Stimulated activated naive CD8-positive, alpha-beta T cell treated with anti-CD3 and anti-CD28 coated beads, Interleukin-15, amount 100 ng/mL, for 72 hours (primary cell): Measurements from ENCODE around the gene CXCL16.

ENCODE experiments used
- ATAC-seq: fragments of 150-1000 bp; cut with Tn5 transposase; 2 replicates; pipeline ENCODE4 v1.10.0; 2021; ENCODE audit warnings: mild to moderate bottlenecking, moderate library complexity
- DNase-seq, 2 donors: peaks; one replicate each; pipeline ENCODE4 v3.0.0; 2021 to 2022
- H3K27ac Mint-ChIP-seq, 2 donors: one replicate each; pipeline ENCODE4 v1.8.0; 2022; ENCODE audit warnings: mild to moderate bottlenecking in 2 of 2, mixed read lengths in 2 of 2, moderate library complexity in 2 of 2
- H3K27me3 Mint-ChIP-seq: one replicate; pipeline ENCODE4 v1.8.0; 2022; ENCODE audit warnings: mixed read lengths
- H3K4me1 Mint-ChIP-seq: one replicate; pipeline ENCODE4 v1.8.0; 2022; ENCODE audit warnings: mild to moderate bottlenecking, mixed read lengths
- H3K4me3 Mint-ChIP-seq, 2 donors: one replicate each; pipeline ENCODE4 v1.8.0; 2022; ENCODE audit warnings: mild to moderate bottlenecking in 2 of 2, mixed read lengths in 2 of 2, moderate library complexity in 1 of 2
- H3K9me3 Mint-ChIP-seq, 2 donors: one replicate each; pipeline ENCODE4 v1.8.0; 2022; ENCODE audit warnings: mixed read lengths in 2 of 2

The CXCL16 gene

GRCh38 chr17:4766723-4767122, 27.0 kb upstream of the CXCL16 start:
- Mint-ChIP-seq H3K4me3 (no peak overlapping the region), H3K9me3 (no peaks in the 10 kb centered on the region), H3K27me3 (peaks cover 9% of the 10 kb centered on the region), H3K4me1 (peaks cover 6% of the 10 kb centered on the region), H3K27ac (no peak overlapping the region)
- no peak for DNase-seq
- ATAC-seq, result no peak

- no peak overlapping the region for H3K4me3 Mint-ChIP-seq
- ATAC-seq (no peak), DNase-seq (no peak)
- H3K4me1 Mint-ChIP-seq, result peaks cover under 1% of the 10 kb centered on the region
- H3K27ac Mint-ChIP-seq, result no peak overlapping the region
- peaks cover 9% of the 10 kb centered on the region for H3K27me3 Mint-ChIP-seq
- no peaks in the 10 kb centered on the region for H3K9me3 Mint-ChIP-seq
Measured at GRCh38 chr17:4766201-4766600, 26.5 kb upstream of the CXCL16 start.

- no peak overlapping the region for H3K27ac Mint-ChIP-seq
- no peak overlapping the region for H3K4me3 Mint-ChIP-seq
- peaks cover 9% of the 10 kb centered on the region for H3K27me3 Mint-ChIP-seq
- no peaks in the 10 kb centered on the region for H3K4me1 Mint-ChIP-seq
- no peak for DNase-seq
- no peak for ATAC-seq
- no peaks in the 10 kb centered on the region for H3K9me3 Mint-ChIP-seq
Measured at GRCh38 chr17:4764595-4764994, 24.9 kb upstream of the CXCL16 start.

- Mint-ChIP-seq H3K4me3 (no peak overlapping the region), H3K27ac (no peak overlapping the region), H3K27me3 (peaks cover 8% of the 10 kb centered on the region), H3K4me1 (no peaks in the 10 kb centered on the region), H3K9me3 (no peaks in the 10 kb centered on the region)
- ATAC-seq (no peak), DNase-seq (no peak)
Measured at GRCh38 chr17:4759776-4760236, 20.1 kb upstream of the CXCL16 start.

GRCh38 chr17:4753392-4753791, 13.7 kb upstream of the CXCL16 start:
- Mint-ChIP-seq H3K9me3 (no peaks in the 10 kb centered on the region), H3K4me1 (peaks cover 5% of the 10 kb centered on the region), H3K27me3 (peaks cover 20% of the 10 kb centered on the region), H3K27ac (no peak overlapping the region), H3K4me3 (no peak overlapping the region)
- no peak for ATAC-seq
- no peak for DNase-seq

GRCh38 chr17:4751932-4752331, 12.2 kb upstream of the CXCL16 start:
- H3K27me3 Mint-ChIP-seq, result peaks cover 20% of the 10 kb centered on the region
- ATAC-seq (no peak), DNase-seq (no peak)
- H3K4me3 Mint-ChIP-seq, result no peak overlapping the region
- H3K4me1 Mint-ChIP-seq, result peaks cover 14% of the 10 kb centered on the region
- H3K9me3 Mint-ChIP-seq, result no peaks in the 10 kb centered on the region
- H3K27ac Mint-ChIP-seq, result no peak overlapping the region

GRCh38 chr17:4750606-4751005, 10.9 kb upstream of the CXCL16 start:
- Mint-ChIP-seq H3K4me3 (no peak overlapping the region), H3K27me3 (peaks cover 21% of the 10 kb centered on the region), H3K4me1 (peaks cover 14% of the 10 kb centered on the region), H3K9me3 (no peaks in the 10 kb centered on the region), H3K27ac (no peak overlapping the region)
- ATAC-seq (no peak), DNase-seq (no peak)

- H3K27ac Mint-ChIP-seq, result no peak overlapping the region
- ATAC-seq (no peak), DNase-seq (no peak)
- peaks cover 23% of the 10 kb centered on the region for H3K4me1 Mint-ChIP-seq
- H3K9me3 Mint-ChIP-seq, result no peaks in the 10 kb centered on the region
- peak overlapping the region in 1 of 2 donors; percentile 61 for H3K4me3 Mint-ChIP-seq
- peaks cover 24% of the 10 kb centered on the region for H3K27me3 Mint-ChIP-seq
Measured at GRCh38 chr17:4748686-4749085, 9.0 kb upstream of the CXCL16 start.

- Mint-ChIP-seq H3K27me3 (peaks cover 24% of the 10 kb centered on the region), H3K27ac (peak overlapping the region in 1 of 2 donors; percentile 30), H3K4me3 (peak overlapping the region; percentile 61 to 73), H3K9me3 (no peaks in the 10 kb centered on the region), H3K4me1 (peaks cover 23% of the 10 kb centered on the region)
- no peak for DNase-seq
- ATAC-seq, result peak; percentile 84
Measured at GRCh38 chr17:4747847-4748246, 8.1 kb upstream of the CXCL16 start.

GRCh38 chr17:4744999-4745969, 5.6 kb upstream of the CXCL16 start:
- no peaks in the 10 kb centered on the region for H3K9me3 Mint-ChIP-seq
- ATAC-seq (peak; percentile 54), DNase-seq (no peak)
- H3K4me3 Mint-ChIP-seq, result no peak overlapping the region
- H3K27ac Mint-ChIP-seq, result peak overlapping the region in 1 of 2 donors; percentile 86
- H3K4me1 Mint-ChIP-seq, result peaks cover 27% of the 10 kb centered on the region
- peaks cover 47% of the 10 kb centered on the region for H3K27me3 Mint-ChIP-seq

- ATAC-seq, result no peak
- Mint-ChIP-seq H3K9me3 (no peaks in the 10 kb centered on the region), H3K4me1 (peaks cover 35% of the 10 kb centered on the region), H3K27ac (no peak overlapping the region), H3K4me3 (no peak overlapping the region), H3K27me3 (peaks cover 55% of the 10 kb centered on the region)
- no peak for DNase-seq
Measured at GRCh38 chr17:4743898-4744297, 4.2 kb upstream of the CXCL16 start.

- no peak overlapping the region for H3K27ac Mint-ChIP-seq
- peaks cover 35% of the 10 kb centered on the region for H3K4me1 Mint-ChIP-seq
- no peak overlapping the region for H3K4me3 Mint-ChIP-seq
- peaks cover 62% of the 10 kb centered on the region for H3K27me3 Mint-ChIP-seq
- DNase-seq, result no peak
- H3K9me3 Mint-ChIP-seq, result no peaks in the 10 kb centered on the region
- no peak for ATAC-seq
Measured at GRCh38 chr17:4743216-4743615, 3.5 kb upstream of the CXCL16 start.

GRCh38 chr17:4742629-4743028, 2.9 kb upstream of the CXCL16 start:
- no peak for ATAC-seq
- no peak overlapping the region for H3K4me3 Mint-ChIP-seq
- peaks cover 64% of the 10 kb centered on the region for H3K27me3 Mint-ChIP-seq
- no peak overlapping the region for H3K27ac Mint-ChIP-seq
- peaks cover 32% of the 10 kb centered on the region for H3K4me1 Mint-ChIP-seq
- no peaks in the 10 kb centered on the region for H3K9me3 Mint-ChIP-seq
- DNase-seq, result no peak

- Mint-ChIP-seq H3K9me3 (no peaks in the 10 kb centered on the region), H3K27me3 (peaks cover 64% of the 10 kb centered on the region), H3K27ac (no peak overlapping the region), H3K4me3 (no peak overlapping the region), H3K4me1 (peaks cover 29% of the 10 kb centered on the region)
- ATAC-seq, result no peak
- no peak for DNase-seq
Measured at GRCh38 chr17:4742133-4742532, 2.4 kb upstream of the CXCL16 start.

GRCh38 chr17:4741544-4741943, 1.8 kb upstream of the CXCL16 start:
- DNase-seq, result no peak
- no peak for ATAC-seq
- no peak overlapping the region for H3K4me3 Mint-ChIP-seq

GRCh38 chr17:4740584-4740983, 856 bp upstream of the CXCL16 start:
- ATAC-seq, result no peak
- no peaks in the 10 kb centered on the region for H3K9me3 Mint-ChIP-seq
- H3K27me3 Mint-ChIP-seq, result peaks cover 63% of the 10 kb centered on the region
- no peak for DNase-seq
- H3K4me1 Mint-ChIP-seq, result peaks cover 36% of the 10 kb centered on the region
- H3K4me3 Mint-ChIP-seq, result peak overlapping the region; percentile 63 to 84
- H3K27ac Mint-ChIP-seq, result peak overlapping the region in 1 of 2 donors; percentile 29

More at GRCh38 chr17:4741544-4741943, 1.8 kb upstream of the CXCL16 start:
- H3K27ac Mint-ChIP-seq, result no peak overlapping the region
- H3K4me1 Mint-ChIP-seq, result peaks cover 29% of the 10 kb centered on the region
- H3K27me3 Mint-ChIP-seq, result peaks cover 64% of the 10 kb centered on the region
- H3K9me3 Mint-ChIP-seq, result no peaks in the 10 kb centered on the region
